DOHH2 (cell line): Measurements from ENCODE around the gene BAIAP2L1.

Source experiments
- CTCF ChIP-seq: fragments of 200-600 bp; sonication (generic); IDR thresholded peaks from one replicate; pipeline ENCODE4 v1.5.1; 2014; ENCODE audit warnings: antibody characterized with exemption, mild to moderate bottlenecking, low read depth, low read length; ENCODE audit not compliant: poor library complexity, severe bottlenecking
- EZH2phosphoT487 ChIP-seq: fragments of 200-600 bp; sonication (generic); IDR thresholded peaks from 2 replicates; pipeline ENCODE4 v1.6.1; 2017; ENCODE audit warnings: borderline replicate concordance, mild to moderate bottlenecking, antibody characterized with exemption, low read length, moderate library complexity, mixed read lengths

DNA sequence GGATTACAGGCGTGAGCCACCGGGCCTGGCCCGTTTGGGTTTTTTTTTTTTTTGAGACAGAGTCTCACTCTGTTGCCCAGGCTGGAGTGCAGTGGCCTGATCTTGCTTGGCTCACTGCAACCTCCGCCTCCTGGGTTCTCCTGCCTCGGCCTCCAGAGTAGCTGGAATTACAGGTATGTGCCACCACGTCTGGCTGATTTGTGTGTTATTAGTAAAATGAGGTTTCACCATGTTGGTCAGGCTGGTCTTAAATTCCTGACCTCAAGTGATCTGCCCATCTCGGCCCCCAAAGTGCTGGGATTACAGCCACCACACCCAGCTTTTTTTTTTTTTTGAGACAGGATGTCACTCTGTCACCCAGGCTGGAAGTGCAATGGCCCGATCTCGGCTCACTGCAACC is 5.9 kb upstream of the BAIAP2L1 start:
- TF ChIP-seq CTCF (no peak), EZH2phosphoT487 (no peak)
